ENCODE results near the gene CAMK2D.

DNA sequence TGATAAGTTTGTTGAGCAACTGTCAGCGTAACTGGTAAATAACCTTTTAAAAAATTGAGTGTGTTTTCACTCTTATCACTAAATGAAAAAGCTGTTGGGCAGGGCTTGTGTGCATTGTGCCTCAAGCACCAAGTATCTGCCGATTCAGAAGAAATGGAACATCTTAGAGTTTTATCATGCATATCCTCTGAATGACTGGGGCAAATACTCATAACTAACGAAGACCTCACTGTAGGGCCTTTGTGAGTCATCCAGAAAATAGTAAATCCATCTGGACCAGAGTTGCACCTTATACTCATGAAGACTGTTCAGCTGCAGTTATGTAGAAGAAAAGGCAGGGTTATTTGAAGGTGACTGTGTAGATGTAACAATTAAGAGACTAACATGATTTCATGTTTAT is 222.1 kb downstream of the CAMK2D start:
- TF ChIP-seq, protein P1, sequence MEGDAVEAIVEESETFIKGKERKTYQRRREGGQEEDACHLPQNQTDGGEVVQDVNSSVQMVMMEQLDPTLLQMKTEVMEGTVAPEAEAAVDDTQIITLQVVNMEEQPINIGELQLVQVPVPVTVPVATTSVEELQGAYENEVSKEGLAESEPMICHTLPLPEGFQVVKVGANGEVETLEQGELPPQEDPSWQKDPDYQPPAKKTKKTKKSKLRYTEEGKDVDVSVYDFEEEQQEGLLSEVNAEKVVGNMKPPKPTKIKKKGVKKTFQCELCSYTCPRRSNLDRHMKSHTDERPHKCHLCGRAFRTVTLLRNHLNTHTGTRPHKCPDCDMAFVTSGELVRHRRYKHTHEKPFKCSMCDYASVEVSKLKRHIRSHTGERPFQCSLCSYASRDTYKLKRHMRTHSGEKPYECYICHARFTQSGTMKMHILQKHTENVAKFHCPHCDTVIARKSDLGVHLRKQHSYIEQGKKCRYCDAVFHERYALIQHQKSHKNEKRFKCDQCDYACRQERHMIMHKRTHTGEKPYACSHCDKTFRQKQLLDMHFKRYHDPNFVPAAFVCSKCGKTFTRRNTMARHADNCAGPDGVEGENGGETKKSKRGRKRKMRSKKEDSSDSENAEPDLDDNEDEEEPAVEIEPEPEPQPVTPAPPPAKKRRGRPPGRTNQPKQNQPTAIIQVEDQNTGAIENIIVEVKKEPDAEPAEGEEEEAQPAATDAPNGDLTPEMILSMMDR (conservative IDR thresholded peaks at IDR 0.05; ENCODE audit: low read depth in 2 of 2), result no peak
- no peak for TF ChIP-seq POLR2AphosphoS5 (IDR thresholded peaks at IDR 0.05; ENCODE audit: low read depth)
- TF ChIP-seq CREB1 (CRISPR knock-in tag; IDR thresholded peaks at IDR 0.05; ENCODE audit: low read depth), result no peak
- TF ChIP-seq EZH2phosphoT487 (IDR thresholded peaks at IDR 0.05; ENCODE audit: unreplicated experiment), result no peak
- TF ChIP-seq EZH2 (IDR thresholded peaks at IDR 0.05; ENCODE audit: low read depth, unreplicated experiment), result no peak
- TF ChIP-seq, protein P2, sequence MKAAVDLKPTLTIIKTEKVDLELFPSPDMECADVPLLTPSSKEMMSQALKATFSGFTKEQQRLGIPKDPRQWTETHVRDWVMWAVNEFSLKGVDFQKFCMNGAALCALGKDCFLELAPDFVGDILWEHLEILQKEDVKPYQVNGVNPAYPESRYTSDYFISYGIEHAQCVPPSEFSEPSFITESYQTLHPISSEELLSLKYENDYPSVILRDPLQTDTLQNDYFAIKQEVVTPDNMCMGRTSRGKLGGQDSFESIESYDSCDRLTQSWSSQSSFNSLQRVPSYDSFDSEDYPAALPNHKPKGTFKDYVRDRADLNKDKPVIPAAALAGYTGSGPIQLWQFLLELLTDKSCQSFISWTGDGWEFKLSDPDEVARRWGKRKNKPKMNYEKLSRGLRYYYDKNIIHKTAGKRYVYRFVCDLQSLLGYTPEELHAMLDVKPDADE (IDR thresholded peaks at IDR 0.05), result no peak
